Measurements from ENCODE around the gene CMKLR1. TPM values are rescaled to one million over a fixed set of nuclear protein-coding genes. Genes with fewer than 3 reads are reported as not detected.

The CMKLR1 gene
- total and polyA plus RNA-seq, 4 donors: 0.67 to 13.7 (median 5.8) TPM

DNA sequence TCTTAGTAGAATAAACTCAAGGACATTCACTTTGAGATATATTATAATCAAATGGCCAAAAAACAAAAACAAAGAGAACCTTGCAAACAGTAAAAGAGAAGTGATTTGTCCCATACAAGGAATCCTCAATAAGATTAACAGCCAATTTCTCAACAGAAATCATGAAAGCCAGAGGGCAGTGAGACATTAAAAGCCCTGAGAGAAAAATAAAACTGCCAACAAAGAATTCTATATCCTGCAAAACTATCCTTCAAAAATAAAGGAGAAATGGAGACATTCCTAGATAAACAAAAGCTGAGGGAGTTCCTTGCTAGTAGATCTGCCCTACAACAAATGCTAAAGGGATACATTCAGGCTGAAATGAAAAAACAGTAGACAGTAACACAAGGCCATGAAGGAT is 78.1 kb downstream of the CMKLR1 start:
- no peaks in the 10 kb centered on the region for H3K36me3 ChIP-seq (ENCODE audit: control insufficient read depth in 4 of 4, insufficient read depth in 3 of 4, low read depth in 1 of 4, low read length in 3 of 4)
- no peak overlapping the region for H3K4me3 ChIP-seq (ENCODE audit: low read depth in 1 of 3, low read length in 3 of 3)
- H3K27me3 ChIP-seq (ENCODE audit: control insufficient read depth in 4 of 4, insufficient read depth in 4 of 4, low read length in 3 of 4): peaks cover 0 to 3% (median 1%) of the 10 kb centered on the region in 4 donors
- TF ChIP-seq, protein P1, sequence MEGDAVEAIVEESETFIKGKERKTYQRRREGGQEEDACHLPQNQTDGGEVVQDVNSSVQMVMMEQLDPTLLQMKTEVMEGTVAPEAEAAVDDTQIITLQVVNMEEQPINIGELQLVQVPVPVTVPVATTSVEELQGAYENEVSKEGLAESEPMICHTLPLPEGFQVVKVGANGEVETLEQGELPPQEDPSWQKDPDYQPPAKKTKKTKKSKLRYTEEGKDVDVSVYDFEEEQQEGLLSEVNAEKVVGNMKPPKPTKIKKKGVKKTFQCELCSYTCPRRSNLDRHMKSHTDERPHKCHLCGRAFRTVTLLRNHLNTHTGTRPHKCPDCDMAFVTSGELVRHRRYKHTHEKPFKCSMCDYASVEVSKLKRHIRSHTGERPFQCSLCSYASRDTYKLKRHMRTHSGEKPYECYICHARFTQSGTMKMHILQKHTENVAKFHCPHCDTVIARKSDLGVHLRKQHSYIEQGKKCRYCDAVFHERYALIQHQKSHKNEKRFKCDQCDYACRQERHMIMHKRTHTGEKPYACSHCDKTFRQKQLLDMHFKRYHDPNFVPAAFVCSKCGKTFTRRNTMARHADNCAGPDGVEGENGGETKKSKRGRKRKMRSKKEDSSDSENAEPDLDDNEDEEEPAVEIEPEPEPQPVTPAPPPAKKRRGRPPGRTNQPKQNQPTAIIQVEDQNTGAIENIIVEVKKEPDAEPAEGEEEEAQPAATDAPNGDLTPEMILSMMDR (IDR thresholded peaks at IDR 0.05; ENCODE audit: low read depth, low read length, missing input control): no peak
- TF ChIP-seq, protein P2, sequence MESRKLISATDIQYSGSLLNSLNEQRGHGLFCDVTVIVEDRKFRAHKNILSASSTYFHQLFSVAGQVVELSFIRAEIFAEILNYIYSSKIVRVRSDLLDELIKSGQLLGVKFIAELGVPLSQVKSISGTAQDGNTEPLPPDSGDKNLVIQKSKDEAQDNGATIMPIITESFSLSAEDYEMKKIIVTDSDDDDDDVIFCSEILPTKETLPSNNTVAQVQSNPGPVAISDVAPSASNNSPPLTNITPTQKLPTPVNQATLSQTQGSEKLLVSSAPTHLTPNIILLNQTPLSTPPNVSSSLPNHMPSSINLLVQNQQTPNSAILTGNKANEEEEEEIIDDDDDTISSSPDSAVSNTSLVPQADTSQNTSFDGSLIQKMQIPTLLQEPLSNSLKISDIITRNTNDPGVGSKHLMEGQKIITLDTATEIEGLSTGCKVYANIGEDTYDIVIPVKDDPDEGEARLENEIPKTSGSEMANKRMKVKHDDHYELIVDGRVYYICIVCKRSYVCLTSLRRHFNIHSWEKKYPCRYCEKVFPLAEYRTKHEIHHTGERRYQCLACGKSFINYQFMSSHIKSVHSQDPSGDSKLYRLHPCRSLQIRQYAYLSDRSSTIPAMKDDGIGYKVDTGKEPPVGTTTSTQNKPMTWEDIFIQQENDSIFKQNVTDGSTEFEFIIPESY (IDR thresholded peaks at IDR 0.05): no peak
- TF ChIP-seq SP1 (IDR thresholded peaks at IDR 0.05) (no peak), FOXA2 (IDR thresholded peaks at IDR 0.05) (no peak), HNF4G (IDR thresholded peaks at IDR 0.05) (no peak), EGR1 (IDR thresholded peaks at IDR 0.05; ENCODE audit: low read depth in 2 of 2) (no peak), FOXA1 (IDR thresholded peaks at IDR 0.05) (no peak), YY1 (IDR thresholded peaks at IDR 0.05) (no peak), RXRA (IDR thresholded peaks at IDR 0.05) (no peak), GABPA (IDR thresholded peaks at IDR 0.05 in 1 of 2, conservative IDR thresholded peaks at IDR 0.05 in 1 of 2) (no peak), NR2F2 (IDR thresholded peaks at IDR 0.05) (no peak), RAD21 (IDR thresholded peaks at IDR 0.05) (no peak), JUND (IDR thresholded peaks at IDR 0.05) (no peak), HNF4A (conservative IDR thresholded peaks at IDR 0.05) (no peak), TAF1 (conservative IDR thresholded peaks at IDR 0.05) (no peak)
- TF ChIP-seq, protein P3, sequence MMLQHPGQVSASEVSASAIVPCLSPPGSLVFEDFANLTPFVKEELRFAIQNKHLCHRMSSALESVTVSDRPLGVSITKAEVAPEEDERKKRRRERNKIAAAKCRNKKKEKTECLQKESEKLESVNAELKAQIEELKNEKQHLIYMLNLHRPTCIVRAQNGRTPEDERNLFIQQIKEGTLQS (IDR thresholded peaks at IDR 0.05): no peak
- TF ChIP-seq, protein P4, sequence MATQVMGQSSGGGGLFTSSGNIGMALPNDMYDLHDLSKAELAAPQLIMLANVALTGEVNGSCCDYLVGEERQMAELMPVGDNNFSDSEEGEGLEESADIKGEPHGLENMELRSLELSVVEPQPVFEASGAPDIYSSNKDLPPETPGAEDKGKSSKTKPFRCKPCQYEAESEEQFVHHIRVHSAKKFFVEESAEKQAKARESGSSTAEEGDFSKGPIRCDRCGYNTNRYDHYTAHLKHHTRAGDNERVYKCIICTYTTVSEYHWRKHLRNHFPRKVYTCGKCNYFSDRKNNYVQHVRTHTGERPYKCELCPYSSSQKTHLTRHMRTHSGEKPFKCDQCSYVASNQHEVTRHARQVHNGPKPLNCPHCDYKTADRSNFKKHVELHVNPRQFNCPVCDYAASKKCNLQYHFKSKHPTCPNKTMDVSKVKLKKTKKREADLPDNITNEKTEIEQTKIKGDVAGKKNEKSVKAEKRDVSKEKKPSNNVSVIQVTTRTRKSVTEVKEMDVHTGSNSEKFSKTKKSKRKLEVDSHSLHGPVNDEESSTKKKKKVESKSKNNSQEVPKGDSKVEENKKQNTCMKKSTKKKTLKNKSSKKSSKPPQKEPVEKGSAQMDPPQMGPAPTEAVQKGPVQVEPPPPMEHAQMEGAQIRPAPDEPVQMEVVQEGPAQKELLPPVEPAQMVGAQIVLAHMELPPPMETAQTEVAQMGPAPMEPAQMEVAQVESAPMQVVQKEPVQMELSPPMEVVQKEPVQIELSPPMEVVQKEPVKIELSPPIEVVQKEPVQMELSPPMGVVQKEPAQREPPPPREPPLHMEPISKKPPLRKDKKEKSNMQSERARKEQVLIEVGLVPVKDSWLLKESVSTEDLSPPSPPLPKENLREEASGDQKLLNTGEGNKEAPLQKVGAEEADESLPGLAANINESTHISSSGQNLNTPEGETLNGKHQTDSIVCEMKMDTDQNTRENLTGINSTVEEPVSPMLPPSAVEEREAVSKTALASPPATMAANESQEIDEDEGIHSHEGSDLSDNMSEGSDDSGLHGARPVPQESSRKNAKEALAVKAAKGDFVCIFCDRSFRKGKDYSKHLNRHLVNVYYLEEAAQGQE (IDR thresholded peaks at IDR 0.05): no peak
- TF ChIP-seq, protein P5, sequence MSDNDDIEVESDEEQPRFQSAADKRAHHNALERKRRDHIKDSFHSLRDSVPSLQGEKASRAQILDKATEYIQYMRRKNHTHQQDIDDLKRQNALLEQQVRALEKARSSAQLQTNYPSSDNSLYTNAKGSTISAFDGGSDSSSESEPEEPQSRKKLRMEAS (IDR thresholded peaks at IDR 0.05): no peak
- H3K4me1 ChIP-seq (ENCODE audit: control insufficient read depth in 4 of 4, insufficient read depth in 4 of 4, low read length in 3 of 4): no peaks in the 10 kb centered on the region
- H3K9ac ChIP-seq (ENCODE audit: low read depth in 1 of 2, low read length in 2 of 2): no peak overlapping the region
- no peak for DNase-seq (ENCODE audit: low spot score)
- peaks cover 1 to 18% (median 10%) of the 10 kb centered on the region in 4 donors for H3K9me3 ChIP-seq (ENCODE audit: control insufficient read depth in 4 of 4, low read length in 3 of 4)
- no peak overlapping the region for H3K27ac ChIP-seq (ENCODE audit: low read depth in 1 of 2, low read length in 2 of 2)

Data from liver (tissue), 9 donors.